Measurements from ENCODE around the gene PCSK9.

DNA sequence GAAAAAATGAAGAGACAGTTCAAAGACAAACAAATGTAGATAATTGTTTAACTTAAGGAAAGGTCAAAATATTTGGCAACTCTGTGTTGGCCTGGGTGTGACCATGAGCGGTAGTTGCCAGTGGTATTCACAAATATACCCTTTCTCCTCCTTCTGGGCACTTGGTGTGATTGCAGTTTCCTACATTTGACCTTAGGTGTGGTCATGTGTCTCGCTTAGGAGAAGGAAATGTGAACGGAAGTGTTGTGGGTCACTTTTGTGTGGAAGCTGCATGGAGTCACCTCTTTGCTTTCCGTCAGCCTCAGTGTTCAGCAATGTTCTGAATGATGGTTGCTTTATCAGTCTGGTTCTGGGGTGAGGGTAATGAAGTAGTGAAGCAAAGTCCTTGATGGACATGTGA is 3.4 kb upstream of the PCSK9 start:
- TF ChIP-seq EGR1 (conservative IDR thresholded peaks at IDR 0.05): no peak
- no peak for TF ChIP-seq RFX5 (IDR thresholded peaks at IDR 0.05; ENCODE audit: low read depth, low read length)
- no peak for TF ChIP-seq ZNF263 (CRISPR knock-in tag; IDR thresholded peaks at IDR 0.05; ENCODE audit: borderline replicate concordance)
